Measurements from ENCODE around the gene LRRC4.

DNA sequence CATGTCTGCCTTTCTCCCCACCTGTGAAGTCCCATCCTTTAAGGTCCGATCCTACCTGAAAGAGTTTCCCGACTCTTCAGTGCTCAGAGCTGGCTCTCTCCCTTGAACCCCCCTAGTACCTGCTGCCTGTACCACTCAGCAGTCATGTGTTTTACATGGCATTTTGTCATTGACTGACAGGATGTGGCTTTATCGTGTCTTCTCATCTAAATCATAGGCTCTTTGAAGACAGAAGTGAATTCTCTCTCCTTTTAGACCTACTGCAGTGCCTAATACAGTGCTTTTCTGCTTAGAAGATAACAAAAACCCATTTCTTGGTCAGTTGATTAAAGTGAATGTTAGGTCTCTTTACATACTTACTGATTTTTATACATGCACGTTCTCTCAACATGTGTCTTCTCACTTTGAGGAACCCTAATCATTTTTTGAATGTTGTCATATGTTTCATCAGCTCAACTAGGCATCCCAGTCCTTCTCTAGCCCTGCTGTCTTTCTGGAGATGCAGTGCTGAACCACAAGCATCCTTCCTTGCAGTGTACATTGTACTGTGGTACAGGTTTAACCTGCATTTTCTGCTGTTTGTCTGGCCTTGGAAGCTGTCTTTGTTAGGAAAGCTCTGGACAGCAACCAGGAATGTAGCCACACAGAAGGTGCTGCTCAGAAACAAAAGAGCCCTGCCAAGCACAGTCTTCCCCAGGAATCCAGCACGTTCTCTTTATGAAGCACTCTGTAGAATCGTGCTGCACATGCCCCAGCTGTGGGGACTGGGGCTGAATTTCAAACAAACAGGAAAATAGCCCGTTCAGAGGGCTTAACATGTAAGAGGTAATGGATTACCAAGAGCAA is 28.1 kb upstream of the LRRC4 start:
- TF ChIP-seq ZNF274 (IDR thresholded peaks at IDR 0.05; ENCODE audit: low read depth, low read length), result no peak
- TF ChIP-seq SUZ12 (IDR thresholded peaks at IDR 0.05; ENCODE audit: extremely low read depth, insufficient read depth, insufficient read length), result no peak

Measured in NT2/D1 (cell line).